ENCODE results near the gene C19orf47.

GRCh38 chr19:40294560-40294959, 53.6 kb downstream of the C19orf47 start:
- TF ChIP-seq CTCF (conservative IDR thresholded peaks at IDR 0.05 in 1 of 2, IDR thresholded peaks at IDR 0.05 in 1 of 2; ENCODE audit: extremely low read depth in 1 of 2, insufficient read depth in 1 of 2, low read depth in 1 of 2, low read length in 2 of 2) (no peak), EZH2 (IDR thresholded peaks at IDR 0.05; ENCODE audit: borderline replicate concordance, low read length) (no peak)

Measured in mammary epithelial cell (primary cell).